NB4 (cell line): ENCODE data around the gene LMOD1.

ENCODE experiments used
- CTCF ChIP-seq: IDR thresholded peaks from one replicate; pipeline ENCODE4 v1.5.1; 2012; ENCODE audit warnings: low read depth, low read length
- MAX ChIP-seq: IDR thresholded peaks from 2 replicates; pipeline ENCODE4 v1.6.1; 2011; ENCODE audit warnings: low read depth, low read length
- POLR2A ChIP-seq: IDR thresholded peaks from 2 replicates; pipeline ENCODE4 v1.6.1; 2011; ENCODE audit warnings: mild to moderate bottlenecking; ENCODE audit not compliant: insufficient read length; ENCODE audit errors: extremely low read depth

- TF ChIP-seq CTCF: no peak
- no peak for TF ChIP-seq POLR2A
- no peak for TF ChIP-seq MAX
Observed at GRCh38 chr1:201983380-201983805, 37.0 kb upstream of the LMOD1 start.
